GM21576 (cell line): Measurements from ENCODE around the gene RBPJL.

Source experiments
- ATAC-seq: cut with Tn5 transposase; IDR thresholded peaks from one replicate; pipeline ENCODE4 v1.9.1; 2021; ENCODE audit warnings: mild to moderate bottlenecking, moderate library complexity; ENCODE audit not compliant: unreplicated experiment

Gene RBPJL

GRCh38 chr20:45316150-45317080 lies 9.8 kb downstream of the RBPJL start:
- ATAC-seq, result no peak

- no peak for ATAC-seq
Measured at GRCh38 chr20:45317826-45318225, 11.2 kb downstream of the RBPJL start.

GRCh38 chr20:45318386-45318939 lies 11.8 kb downstream of the RBPJL start:
- ATAC-seq, result no peak

GRCh38 chr20:45318948-45319347 lies 12.3 kb downstream of the RBPJL start:
- no peak for ATAC-seq

GRCh38 chr20:45320948-45321595 lies 14.4 kb downstream of the RBPJL start:
- ATAC-seq, result no peak

GRCh38 chr20:45322952-45323383 lies 16.3 kb downstream of the RBPJL start:
- no peak for ATAC-seq

GRCh38 chr20:45323731-45324130 lies 17.1 kb downstream of the RBPJL start:
- ATAC-seq, result no peak

- no peak for ATAC-seq
Measured at GRCh38 chr20:45325371-45325770, 18.7 kb downstream of the RBPJL start.

- ATAC-seq, result no peak
Measured at GRCh38 chr20:45328451-45328850, 21.8 kb downstream of the RBPJL start.

GRCh38 chr20:45329497-45330319 lies 23.1 kb downstream of the RBPJL start:
- ATAC-seq, result no peak

- ATAC-seq, result no peak
Measured at GRCh38 chr20:45330476-45330875, 23.8 kb downstream of the RBPJL start.

GRCh38 chr20:45336530-45337366 lies 30.1 kb downstream of the RBPJL start:
- no peak for ATAC-seq

- ATAC-seq, result no peak
Measured at GRCh38 chr20:45337367-45338120, 30.9 kb downstream of the RBPJL start.

GRCh38 chr20:45338121-45339030 lies 31.7 kb downstream of the RBPJL start:
- ATAC-seq, result no peak

GRCh38 chr20:45339084-45339483 lies 32.4 kb downstream of the RBPJL start:
- ATAC-seq, result no peak

- ATAC-seq, result no peak
Measured at GRCh38 chr20:45339799-45340198, 33.2 kb downstream of the RBPJL start.

- no peak for ATAC-seq
Measured at GRCh38 chr20:45340236-45340847, 33.7 kb downstream of the RBPJL start.

- ATAC-seq, result no peak
Measured at GRCh38 chr20:45340951-45341350, 34.3 kb downstream of the RBPJL start.
